ENCODE measurements around the gene TANK.

- TF ChIP-seq CTCF (IDR thresholded peaks at IDR 0.05; ENCODE audit: borderline replicate concordance, extremely low read depth, low read length, poor library complexity, severe bottlenecking) (no peak), EZH2 (IDR thresholded peaks at IDR 0.05; ENCODE audit: borderline replicate concordance, low read depth, low read length, severe bottlenecking) (no peak)
Measured at GRCh38 chr2:161190050-161190449, 29.8 kb downstream of the TANK start.
